ENCODE data around the gene KCNQ5. TPM values are rescaled to one million over a fixed set of nuclear protein-coding genes. Genes with fewer than 3 reads are reported as not detected.

The KCNQ5 gene
- total RNA-seq, 1 donor from 2014 or later, result 3.5 TPM

DNA sequence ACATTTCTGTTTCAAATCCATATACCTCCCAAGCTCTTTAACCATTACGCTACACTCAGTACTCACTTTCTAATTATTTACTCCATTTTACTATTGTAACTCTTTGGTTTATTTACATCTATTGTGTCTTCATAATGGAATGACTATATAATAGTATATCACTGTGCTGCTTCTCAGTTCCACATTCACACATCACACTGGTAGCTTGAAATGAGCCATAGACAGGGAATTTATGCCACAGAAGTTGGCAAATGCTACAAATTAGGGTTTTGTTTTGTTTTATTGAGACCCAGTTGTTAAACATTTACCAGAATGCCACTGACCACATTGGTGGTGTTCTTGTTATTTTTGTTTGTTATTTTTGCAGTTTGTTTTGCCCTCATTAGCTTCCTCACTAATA lies 213.9 kb downstream of the KCNQ5 start:
- DNase-seq (ENCODE audit: low read depth), result no peak

DNA sequence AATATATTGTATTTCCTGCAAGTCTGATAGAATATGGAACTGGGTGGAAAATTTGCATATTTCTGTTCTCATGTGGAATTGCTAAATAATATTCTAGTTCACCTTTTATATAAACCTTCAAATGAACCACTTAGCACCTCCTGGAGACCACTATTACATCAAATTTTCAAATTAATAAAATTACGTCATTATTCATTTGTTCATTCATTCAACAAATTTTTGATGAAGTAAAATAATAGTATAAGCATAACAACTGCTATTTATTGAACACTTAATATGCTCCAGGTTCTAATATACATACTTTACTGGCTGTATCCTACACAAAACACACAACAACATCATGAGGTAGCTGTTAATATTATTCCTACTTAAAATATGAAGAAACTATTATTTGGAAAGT lies 215.1 kb downstream of the KCNQ5 start:
- no peak for DNase-seq (ENCODE audit: low read depth)

DNA sequence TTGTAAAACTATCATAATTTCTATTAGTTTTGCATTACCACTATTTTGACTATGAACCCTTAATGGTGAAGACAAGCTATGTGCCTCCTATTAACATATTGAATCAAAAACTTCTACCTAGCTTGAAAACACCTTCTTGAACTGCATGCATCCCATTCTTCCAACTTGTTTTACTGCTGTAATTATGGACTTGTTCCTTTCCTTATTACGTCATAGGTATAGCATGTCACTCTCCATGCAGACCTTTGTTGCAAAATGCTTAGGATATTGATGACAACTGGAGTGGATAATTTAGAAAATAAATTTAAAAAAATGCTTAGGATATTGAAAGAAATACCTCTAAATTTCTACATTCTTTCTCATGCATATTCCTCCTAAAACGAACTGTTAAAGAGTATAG lies 219.3 kb downstream of the KCNQ5 start:
- no peak for DNase-seq (ENCODE audit: low read depth)

DNA sequence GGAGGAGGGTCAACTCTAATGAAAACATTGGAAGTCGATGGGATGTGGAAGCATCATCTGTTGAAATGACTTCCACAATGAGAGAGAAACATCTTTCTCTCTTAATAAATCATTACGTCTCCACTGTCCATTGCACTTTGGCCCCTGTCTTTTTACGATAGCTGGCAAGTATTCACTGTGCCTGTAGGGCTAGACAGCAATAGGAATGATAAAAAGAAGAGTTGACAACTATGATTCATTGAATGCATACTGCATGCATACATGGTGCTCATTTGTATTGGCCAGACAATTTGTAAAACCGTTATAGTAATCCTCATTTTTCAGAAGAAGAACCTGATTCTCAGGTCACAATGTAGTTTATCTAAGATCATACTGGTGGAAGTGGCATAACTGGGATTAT lies 220.3 kb downstream of the KCNQ5 start:
- no peak for DNase-seq (ENCODE audit: low read depth)

DNA sequence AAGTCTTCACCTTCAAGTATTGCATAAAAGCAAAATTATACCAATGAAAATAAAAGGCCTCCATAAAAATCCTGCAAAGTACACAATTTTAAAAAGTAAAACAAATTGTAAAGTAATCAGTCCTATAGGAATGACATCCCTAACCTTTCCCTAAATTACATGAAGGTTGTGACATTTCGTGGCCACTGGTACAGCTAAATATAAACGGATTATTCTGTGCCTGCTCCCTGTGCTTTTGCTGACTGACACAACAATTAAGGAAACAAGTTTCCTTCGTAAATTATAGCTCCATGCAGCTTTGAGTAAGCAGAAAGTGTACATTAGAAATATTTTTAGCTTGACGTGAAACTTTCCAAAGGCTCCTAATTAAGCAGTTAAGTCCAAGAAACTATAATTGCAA lies 222.8 kb downstream of the KCNQ5 start:
- no peak for DNase-seq (ENCODE audit: low read depth)

DNA sequence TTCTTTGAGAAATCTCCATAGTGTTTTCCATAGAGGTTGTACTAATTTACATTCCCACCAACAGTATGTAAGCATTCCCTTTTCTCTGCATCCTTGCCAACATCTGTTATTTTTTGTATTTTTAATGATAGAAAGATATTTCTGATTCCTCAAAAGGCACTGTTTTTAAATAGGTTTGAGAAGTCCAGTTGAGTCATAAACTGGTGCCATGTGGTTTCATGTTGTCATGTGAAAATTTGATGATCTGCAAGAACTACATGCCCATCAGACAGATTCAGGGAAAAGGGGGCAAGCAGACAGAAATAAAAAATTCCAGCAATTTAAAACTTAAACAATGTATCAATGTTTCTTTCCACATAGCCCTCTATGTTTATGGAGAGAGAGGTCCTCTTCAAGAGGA lies 227.5 kb downstream of the KCNQ5 start:
- no peak for DNase-seq (ENCODE audit: low read depth)

DNA sequence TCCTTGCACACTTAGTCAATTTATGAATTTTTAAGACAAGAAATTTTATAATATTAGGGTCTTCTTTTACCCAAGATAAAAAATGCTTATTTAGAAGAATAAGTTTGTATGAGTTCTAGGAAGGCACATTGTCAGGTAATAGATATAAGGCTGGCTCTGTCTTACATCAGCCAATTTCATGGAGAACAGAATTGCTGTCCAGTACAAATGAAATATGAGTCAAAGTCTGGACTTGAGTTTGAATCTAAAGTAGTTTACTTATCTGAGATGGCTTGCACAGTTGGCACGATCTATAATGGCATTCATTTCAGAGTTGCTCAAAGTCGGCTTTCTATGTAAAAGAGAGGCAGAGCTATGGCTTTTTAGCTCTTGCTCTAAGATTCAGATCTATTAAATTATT lies 228.2 kb downstream of the KCNQ5 start:
- no peak for DNase-seq (ENCODE audit: low read depth)

DNA sequence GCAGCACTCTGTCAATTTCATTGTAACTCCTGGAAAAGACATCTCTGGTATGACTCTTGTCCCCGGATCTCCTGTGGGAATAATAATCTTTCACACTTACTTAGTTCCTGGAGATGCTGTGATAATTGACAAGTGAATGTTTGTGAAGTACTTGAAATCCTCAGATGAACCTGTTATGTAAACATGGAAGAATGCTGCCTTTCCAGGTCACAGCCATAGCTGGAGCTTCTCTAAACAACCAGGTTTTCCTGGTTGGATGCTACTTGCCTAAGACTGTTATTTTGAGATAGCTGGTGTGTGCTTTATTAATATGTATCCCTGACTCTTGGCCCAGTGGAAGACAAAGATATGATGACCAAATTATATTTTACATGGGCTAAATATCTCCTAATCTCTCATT lies 228.6 kb downstream of the KCNQ5 start:
- DNase-seq (ENCODE audit: low read depth), result no peak

DNA sequence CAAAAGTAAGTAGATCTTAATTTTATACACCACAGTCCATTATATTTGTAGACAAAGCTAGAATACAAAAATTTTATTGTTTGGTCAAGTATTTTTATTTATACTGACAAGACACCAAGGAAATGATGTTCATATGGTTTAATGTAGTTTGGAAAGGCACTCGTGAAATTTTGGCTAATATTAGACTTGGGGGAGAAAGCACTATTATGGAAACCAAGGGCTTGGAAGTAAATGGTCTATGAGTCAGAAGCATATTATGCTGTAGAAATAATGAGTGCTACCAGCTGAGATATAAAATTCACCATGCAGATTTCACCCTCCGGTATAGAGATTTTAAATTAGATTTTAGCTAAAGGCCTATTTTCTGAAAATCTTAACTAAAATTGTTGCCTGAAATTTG lies 233.6 kb downstream of the KCNQ5 start:
- DNase-seq (ENCODE audit: low read depth), result no peak

DNA sequence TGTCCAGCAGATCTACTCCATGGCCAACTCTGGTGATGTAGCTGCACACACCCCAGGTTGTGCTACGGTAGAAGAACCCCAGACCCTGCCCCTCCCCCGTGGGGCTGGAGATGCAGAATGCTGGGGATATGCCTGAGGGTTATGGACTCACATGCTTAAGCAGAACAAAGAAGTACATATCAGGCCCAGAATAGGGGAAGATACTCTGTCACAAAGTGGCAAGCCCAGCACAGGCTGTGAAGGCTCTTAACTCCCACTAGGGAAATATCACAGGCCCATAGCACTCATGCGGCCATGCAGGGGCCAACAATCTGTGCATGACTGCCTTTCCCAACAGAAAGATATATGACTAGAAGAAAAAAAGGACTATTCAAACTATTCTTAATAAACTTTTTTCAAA lies 234.9 kb downstream of the KCNQ5 start:
- DNase-seq (ENCODE audit: low read depth), result no peak

DNA sequence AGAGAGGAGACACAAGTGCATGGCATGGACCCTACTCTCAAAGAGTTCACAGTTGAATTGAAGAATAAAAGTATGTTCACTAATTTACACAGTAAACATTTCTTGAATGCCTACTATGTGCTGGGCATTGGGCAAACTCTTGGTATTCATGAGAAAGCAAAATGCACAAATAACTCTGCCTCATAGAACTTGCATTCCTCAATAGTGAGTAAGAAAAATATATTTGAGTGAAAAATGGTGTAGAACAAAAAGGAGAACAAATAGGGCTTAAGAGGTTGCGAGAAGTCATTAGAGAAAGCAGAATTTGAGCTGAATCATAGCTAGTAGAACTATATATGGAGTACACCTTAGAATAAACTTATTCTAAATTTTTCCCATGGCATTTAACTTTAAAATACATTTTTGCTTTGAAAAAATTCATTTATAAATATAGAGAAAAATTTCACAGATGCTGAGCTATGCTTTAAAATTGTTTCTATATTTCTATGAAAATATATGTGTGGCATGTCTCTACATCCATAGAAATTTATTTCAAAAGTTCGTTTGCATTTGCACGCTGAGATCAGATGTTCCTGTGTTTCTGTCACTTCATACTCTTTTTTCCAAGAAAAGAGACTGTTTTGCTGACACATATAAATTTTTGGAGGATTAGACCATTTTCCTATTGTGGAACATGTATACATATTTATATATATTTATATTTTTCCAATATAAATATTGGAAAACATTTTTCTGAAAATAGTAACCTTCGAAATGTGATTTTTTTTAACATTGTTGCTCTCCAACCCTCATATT lies 236.1 kb downstream of the KCNQ5 start:
- no peak for DNase-seq (ENCODE audit: low read depth)

DNA sequence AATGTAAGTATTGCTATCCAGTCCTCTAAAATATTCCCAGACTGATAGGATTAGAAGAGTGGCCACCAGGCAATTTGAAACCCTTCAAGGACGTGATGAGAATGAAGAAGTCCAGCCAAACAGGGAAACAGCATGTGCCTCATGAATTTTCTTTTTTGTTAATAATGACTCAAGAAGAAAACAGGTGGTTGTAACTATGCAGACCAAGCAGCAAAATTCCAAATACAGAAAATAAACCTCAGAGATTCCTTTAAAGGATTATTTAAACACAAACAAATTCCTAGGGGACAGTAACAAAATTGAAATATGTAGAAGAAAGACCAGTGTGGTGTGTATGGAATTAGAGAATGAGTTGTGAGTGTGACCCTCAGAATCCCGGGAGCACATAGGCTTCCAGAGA lies 239.2 kb downstream of the KCNQ5 start:
- peak; percentile 85 for DNase-seq (ENCODE audit: low read depth)

DNA sequence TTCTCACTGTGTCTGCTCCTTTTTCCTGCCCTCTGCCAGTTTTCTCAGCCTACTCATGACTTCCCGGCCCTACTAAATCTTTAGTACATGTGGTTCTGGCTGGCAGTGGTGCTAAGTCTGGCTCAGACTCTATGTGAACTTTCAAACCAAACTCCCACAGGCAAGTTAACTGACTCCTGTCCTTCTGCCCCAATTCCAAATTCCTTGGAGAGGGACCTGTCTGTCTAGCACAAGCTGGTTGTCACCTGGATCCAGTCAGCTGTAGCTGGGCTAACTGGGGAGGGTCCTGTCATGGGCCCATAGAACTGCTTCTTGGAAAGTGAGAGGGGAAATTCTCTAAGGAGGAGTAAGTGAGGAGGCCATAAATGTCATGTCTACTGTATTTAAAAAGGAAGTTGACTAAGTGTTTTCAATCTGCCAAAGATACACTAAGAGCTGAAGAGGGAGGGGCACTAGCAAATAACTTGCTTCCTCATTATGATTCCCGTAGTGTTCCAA lies 240.1 kb downstream of the KCNQ5 start:
- DNase-seq (ENCODE audit: low read depth), result peak; percentile 74

DNA sequence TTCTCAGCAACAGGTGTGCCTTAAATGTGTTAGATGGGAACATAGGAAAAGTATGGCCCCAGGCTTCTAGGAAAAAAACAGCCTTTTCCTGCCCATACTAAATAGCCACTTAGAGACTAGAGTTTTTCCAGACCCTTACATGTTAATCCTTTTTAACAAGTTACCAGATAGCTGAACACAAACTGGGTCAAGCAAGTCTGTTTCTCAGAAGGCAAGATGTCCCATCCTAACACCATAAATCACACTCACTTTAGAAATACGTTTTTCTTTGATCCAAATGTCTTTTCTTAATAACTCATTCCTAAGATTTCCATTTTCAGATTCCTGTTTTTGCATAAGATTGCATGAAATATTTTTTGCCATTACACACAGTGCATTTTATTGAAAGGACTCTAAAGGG lies 241.3 kb downstream of the KCNQ5 start:
- no peak for DNase-seq (ENCODE audit: low read depth)

DNA sequence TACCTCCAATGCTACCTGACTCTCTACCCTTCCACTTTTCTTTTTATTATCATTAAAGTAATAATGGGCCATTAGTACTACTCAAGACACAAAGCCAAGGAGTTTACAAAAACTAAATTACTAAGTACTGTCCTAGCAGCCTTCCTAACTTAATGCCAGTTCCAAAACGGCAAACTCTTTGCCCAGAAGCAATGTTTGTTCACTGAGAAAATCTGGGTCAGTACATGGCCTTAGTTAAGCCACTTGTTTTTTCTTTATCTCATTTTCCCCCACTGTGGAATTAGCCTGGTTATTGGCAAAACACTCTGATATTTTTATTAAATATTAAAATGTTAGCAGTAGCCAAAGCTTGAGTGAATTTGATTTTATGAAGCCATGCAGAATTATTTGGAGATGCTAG lies 242.4 kb downstream of the KCNQ5 start:
- no peak for DNase-seq (ENCODE audit: low read depth)

DNA sequence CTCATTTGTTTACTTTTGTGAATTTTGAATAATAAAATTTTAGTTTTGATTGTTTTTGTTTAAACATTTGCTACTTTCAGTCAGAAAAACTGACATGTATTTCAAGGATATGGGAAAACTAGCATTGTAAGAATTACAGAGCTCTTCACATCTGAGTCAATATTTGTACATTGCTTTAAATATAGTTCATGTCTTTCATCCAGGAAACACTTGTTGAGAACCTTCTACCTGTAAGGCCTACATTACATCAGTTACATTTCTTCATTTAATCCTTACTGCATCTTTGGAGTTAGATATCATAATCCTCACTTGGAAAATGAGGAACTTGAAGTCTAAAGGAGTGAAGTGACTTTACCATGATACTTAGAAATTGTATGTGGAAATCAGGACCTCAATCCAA lies 242.9 kb downstream of the KCNQ5 start:
- DNase-seq (ENCODE audit: low read depth), result no peak

DNA sequence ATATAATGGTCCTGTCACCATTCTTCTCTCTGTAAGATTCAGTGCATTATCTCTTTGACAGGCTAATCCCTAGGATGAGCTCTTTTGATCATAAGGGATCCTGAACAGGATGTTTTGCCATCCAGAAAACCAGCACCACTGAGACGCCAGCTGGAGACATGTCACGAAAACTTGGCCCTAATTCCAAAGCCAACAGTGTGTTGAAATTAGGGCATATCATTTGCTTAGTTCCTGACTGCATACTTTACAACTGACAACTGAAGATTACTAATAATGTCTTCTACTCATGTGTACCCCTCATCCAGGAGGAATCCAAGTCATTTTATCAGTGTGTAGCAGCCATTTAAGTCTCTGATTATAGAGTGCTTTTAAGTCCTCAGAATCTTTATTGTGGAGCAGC lies 243.6 kb downstream of the KCNQ5 start:
- DNase-seq (ENCODE audit: low read depth), result peak; percentile 76

DNA sequence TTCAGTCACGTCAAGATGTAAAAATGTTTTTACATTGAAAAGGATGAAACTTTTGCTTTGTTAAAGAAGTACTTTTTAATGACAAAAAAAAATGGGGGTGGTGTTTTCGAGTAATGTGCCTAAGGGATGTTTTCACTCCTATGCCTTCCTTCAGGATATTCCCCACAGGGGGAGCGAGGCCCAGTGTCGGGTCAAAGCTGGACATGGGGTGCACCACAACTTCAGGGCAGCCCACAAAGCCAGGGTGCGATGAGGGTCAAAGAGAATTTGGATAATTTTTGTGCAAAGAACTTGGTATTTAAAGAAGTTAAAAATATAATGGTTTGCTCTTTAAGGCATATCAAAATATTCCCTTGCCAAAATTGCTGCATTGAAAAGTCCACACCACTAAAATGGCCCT lies 247.8 kb downstream of the KCNQ5 start:
- DNase-seq (ENCODE audit: low read depth), result no peak

DNA sequence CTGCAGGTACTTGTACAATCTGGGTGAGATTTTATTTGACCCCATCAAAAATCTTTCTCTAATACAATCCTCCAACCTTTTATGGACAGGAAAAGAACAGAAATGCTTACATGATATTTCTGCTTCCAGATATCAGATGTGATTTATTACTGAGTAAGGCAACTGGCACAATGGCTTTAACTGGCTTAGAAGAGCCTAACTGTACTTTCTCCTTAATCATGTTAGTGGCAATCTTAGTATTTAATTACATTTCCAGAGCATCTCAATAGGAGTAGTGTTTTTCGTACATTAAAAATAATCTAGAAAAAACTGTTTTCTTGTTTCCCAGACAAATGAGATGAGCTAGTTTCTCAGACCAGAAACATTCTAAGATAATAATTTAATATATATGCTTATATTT lies 251.6 kb downstream of the KCNQ5 start:
- no peak for DNase-seq (ENCODE audit: low read depth)

DNA sequence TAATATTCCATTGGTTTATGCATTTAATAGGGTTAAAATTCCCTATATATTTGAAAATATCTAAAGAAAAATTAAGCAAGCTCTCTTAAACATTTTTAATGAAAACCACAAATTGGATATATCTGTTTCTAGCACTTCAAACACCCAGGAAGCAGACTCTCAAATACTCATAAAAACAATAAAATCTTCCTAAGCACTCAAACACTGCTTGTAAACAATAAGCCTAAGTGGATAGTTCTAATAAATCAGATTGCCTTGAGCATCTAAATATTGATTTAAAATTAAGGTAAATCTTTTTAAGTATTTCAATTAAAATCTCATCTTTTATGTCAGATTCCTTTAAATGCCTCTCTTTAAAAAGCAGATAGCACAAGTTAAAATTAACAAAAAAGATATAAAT lies 254.4 kb downstream of the KCNQ5 start:
- DNase-seq (ENCODE audit: low read depth), result no peak

DNA sequence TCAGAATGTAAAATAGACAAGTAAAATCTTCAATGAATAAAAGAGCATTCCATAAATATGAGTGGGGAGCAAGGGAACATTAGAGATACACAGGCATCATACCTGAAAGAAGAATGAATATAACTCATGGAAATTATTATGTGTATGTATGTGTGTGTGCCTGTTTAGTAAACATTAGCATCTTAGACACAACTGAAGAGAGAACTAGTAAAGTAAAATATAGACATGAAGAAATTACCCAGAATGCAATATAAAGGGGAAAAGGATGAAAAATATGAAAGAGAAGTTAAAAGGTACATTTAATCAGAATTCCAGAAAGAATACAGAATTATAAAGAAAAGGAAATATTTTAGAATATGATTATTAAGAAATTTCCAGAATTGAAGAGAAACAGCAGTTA lies 264.3 kb downstream of the KCNQ5 start:
- no peak for DNase-seq (ENCODE audit: low read depth)

DNA sequence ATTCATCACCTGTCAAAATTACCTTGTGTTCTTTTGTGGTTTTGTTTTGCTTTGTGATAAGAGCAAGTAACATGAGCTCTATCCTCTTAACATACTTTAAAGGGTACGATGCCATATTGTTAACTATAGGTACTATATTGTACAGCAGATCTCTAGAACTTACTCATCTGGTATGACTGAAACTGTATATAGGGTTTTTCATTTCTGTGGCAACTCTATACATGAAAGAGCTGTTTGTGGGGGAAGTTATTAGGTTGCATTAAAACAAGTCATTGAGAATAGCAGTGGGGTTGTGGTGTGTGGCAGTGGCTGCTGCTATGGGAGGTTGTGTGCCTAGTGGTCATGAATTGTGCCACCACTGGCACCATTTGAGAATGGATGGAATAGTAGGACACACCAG lies 268.4 kb downstream of the KCNQ5 start:
- DNase-seq (ENCODE audit: low read depth), result peak; percentile 6

DNA sequence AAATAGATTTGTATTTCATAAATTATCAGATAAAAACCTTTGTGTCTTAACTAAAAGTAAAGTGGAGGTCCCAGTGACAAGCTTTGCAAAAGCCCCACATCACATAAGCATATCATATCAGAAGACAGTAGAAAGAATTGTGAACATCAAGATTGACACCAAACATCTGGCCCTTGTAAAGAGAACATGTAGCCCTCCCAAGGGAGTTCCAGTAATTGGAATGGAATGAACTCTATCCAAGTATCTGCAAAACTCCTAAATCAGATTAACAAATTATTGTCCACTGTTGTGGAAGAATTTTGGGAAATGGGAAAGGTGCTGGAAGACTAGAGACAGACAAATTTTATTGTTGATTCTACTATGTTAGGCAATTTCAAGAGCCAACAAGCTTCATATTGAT lies 268.8 kb downstream of the KCNQ5 start:
- peak; percentile 59 for DNase-seq (ENCODE audit: low read depth)

DNA sequence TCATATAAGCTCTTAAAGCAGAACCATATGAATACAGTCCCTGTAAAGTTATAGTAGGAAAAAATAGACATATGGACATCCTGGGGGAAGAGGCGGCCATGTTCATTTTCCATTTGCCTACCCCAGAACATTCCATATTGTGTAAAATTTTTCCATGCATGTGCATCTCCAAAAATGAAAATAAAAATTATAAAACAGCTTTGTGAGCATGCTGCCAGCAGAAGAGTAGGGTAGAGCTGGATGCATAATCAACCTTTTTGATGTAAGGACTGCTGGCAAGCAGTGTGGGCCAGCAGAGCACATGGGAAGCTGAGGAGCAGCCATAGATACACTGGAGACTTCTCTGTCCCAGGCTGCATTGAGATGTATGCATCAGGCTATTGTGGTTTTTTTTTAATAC lies 271.0 kb downstream of the KCNQ5 start:
- no peak for DNase-seq (ENCODE audit: low read depth)
